Measurements from ENCODE around the gene ADAM12.

ADAM12 gene

DNA sequence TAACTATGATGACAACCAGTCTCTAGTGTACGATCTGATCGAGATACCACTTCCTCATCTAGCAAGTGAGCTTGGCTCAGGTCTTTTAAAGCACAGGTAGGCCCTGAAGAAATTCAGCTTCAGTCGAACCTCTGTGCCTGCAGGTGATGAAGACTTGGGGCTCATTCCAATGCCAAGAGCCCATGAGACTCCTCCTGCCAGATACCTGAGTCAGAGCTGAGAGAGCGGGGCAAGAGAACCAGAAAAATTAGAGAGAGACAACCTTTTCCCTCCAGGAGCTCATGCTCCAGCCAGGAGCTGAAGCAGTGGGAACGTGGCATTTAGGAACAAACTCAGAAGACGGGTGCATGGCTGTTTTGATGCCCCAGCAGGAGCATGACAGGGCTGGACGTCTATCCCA, 259.3 kb downstream of the ADAM12 start:
- Histone ChIP-seq H3K9ac (ENCODE audit: low read depth, low read length) (no peak overlapping the region), H3K4me1 (ENCODE audit: insufficient read depth, low read length) (no peaks in the 10 kb centered on the region), H3K79me2 (ENCODE audit: insufficient read depth, low read length) (no peaks in the 10 kb centered on the region), H3K36me3 (ENCODE audit: insufficient read depth, low read length) (no peaks in the 10 kb centered on the region), H3K27me3 (ENCODE audit: insufficient read depth, low read length, poor library complexity) (no peaks in the 10 kb centered on the region), H2AFZ (ENCODE audit: low read depth, low read length) (no peak overlapping the region), H3K27ac (ENCODE audit: low read length) (no peak overlapping the region), H3K9me3 (ENCODE audit: insufficient read depth, low read length, severe bottlenecking) (no peaks in the 10 kb centered on the region), H3K4me3 (ENCODE audit: low read depth in 1 of 2, low read length in 2 of 2) (no peak overlapping the region), H3K4me2 (ENCODE audit: insufficient read depth, low read length) (no peak overlapping the region), H4K20me1 (ENCODE audit: insufficient read depth, low read length) (no peaks in the 10 kb centered on the region)
- DNase-seq = no peak
- ATAC-seq (ENCODE audit: insufficient read depth, low read depth) = no peak
- TF ChIP-seq, protein P1, sequence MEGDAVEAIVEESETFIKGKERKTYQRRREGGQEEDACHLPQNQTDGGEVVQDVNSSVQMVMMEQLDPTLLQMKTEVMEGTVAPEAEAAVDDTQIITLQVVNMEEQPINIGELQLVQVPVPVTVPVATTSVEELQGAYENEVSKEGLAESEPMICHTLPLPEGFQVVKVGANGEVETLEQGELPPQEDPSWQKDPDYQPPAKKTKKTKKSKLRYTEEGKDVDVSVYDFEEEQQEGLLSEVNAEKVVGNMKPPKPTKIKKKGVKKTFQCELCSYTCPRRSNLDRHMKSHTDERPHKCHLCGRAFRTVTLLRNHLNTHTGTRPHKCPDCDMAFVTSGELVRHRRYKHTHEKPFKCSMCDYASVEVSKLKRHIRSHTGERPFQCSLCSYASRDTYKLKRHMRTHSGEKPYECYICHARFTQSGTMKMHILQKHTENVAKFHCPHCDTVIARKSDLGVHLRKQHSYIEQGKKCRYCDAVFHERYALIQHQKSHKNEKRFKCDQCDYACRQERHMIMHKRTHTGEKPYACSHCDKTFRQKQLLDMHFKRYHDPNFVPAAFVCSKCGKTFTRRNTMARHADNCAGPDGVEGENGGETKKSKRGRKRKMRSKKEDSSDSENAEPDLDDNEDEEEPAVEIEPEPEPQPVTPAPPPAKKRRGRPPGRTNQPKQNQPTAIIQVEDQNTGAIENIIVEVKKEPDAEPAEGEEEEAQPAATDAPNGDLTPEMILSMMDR (IDR thresholded peaks at IDR 0.05; ENCODE audit: borderline replicate concordance, extremely low read depth, low read length, poor library complexity, severe bottlenecking) = no peak
- no peak for TF ChIP-seq EZH2 (IDR thresholded peaks at IDR 0.05; ENCODE audit: borderline replicate concordance, low read depth, low read length, severe bottlenecking)

DNA sequence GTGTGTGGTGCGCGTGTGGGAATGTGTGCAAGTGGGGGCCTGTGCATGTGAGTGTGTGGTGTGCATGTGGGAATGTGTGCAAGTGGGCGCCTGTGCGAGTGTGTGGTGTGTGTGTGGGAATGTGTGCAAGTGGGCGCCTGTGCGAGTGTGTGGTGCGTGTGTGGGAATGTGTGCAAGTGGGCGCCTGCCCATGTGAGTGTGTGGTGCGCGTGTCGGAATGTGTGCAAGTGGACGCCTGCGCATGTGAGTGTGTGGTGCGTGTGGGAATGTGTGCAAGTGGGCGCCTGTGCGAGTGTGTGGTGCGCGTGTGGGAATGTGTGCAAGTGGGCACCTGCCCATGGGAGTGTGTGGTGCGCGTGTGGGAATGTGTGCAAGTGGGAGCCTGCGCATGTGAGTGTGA, 259.7 kb downstream of the ADAM12 start:
- no peak overlapping the region for H3K4me3 ChIP-seq (ENCODE audit: low read depth in 1 of 2, low read length in 2 of 2)
- no peaks in the 10 kb centered on the region for H3K4me1 ChIP-seq (ENCODE audit: insufficient read depth, low read length)
- H3K4me2 ChIP-seq (ENCODE audit: insufficient read depth, low read length) = no peak overlapping the region
- TF ChIP-seq, protein P1 (IDR thresholded peaks at IDR 0.05; ENCODE audit: borderline replicate concordance, extremely low read depth, low read length, poor library complexity, severe bottlenecking) = no peak
- no peak for TF ChIP-seq EZH2 (IDR thresholded peaks at IDR 0.05; ENCODE audit: borderline replicate concordance, low read depth, low read length, severe bottlenecking)
- ATAC-seq (ENCODE audit: insufficient read depth, low read depth) (no peak), DNase-seq (no peak)
- H3K9ac ChIP-seq (ENCODE audit: low read depth, low read length) = no peak overlapping the region
- no peaks in the 10 kb centered on the region for H3K27me3 ChIP-seq (ENCODE audit: insufficient read depth, low read length, poor library complexity)
- H4K20me1 ChIP-seq (ENCODE audit: insufficient read depth, low read length) = no peaks in the 10 kb centered on the region
- H3K27ac ChIP-seq (ENCODE audit: low read length) = no peak overlapping the region
- no peaks in the 10 kb centered on the region for H3K79me2 ChIP-seq (ENCODE audit: insufficient read depth, low read length)
- H3K36me3 ChIP-seq (ENCODE audit: insufficient read depth, low read length) = no peaks in the 10 kb centered on the region
- no peak overlapping the region for H2AFZ ChIP-seq (ENCODE audit: low read depth, low read length)
- no peaks in the 10 kb centered on the region for H3K9me3 ChIP-seq (ENCODE audit: insufficient read depth, low read length, severe bottlenecking)

DNA sequence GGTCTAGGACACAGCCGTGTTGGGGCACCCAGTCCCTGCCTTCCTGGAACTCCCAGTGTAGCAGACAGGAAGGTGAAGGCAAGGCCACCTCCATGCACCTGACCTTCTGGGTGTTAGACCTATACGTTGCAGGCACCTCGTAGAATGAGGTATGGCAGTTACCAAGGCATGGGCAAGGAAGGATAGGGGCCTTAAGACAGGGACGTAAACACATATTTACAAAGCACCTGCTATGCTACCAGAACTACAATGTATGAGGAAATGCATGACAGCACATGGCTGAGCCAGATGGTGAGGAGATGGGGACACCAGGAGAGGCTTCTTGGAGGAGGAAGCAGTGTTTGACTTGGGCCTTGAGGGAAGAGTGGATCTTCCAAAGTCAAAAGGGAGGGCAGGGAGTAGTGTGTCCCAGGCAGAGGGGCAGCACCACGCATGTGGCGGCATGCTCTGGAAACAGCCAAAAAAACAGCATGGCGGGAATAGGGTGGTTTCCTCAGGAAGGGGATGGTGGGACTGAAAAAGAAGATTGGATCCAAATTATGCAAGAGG, 260.7 kb downstream of the ADAM12 start:
- Histone ChIP-seq H3K79me2 (ENCODE audit: insufficient read depth, low read length) (no peaks in the 10 kb centered on the region), H3K9ac (ENCODE audit: low read depth, low read length) (no peak overlapping the region), H3K4me1 (ENCODE audit: insufficient read depth, low read length) (no peaks in the 10 kb centered on the region), H3K4me2 (ENCODE audit: insufficient read depth, low read length) (no peak overlapping the region), H3K27ac (ENCODE audit: low read length) (no peak overlapping the region), H3K4me3 (ENCODE audit: low read depth in 1 of 2, low read length in 2 of 2) (no peak overlapping the region), H4K20me1 (ENCODE audit: insufficient read depth, low read length) (no peaks in the 10 kb centered on the region), H3K36me3 (ENCODE audit: insufficient read depth, low read length) (no peaks in the 10 kb centered on the region), H2AFZ (ENCODE audit: low read depth, low read length) (no peak overlapping the region), H3K27me3 (ENCODE audit: insufficient read depth, low read length, poor library complexity) (no peaks in the 10 kb centered on the region), H3K9me3 (ENCODE audit: insufficient read depth, low read length, severe bottlenecking) (no peaks in the 10 kb centered on the region)
- TF ChIP-seq, protein P1 (IDR thresholded peaks at IDR 0.05; ENCODE audit: borderline replicate concordance, extremely low read depth, low read length, poor library complexity, severe bottlenecking) = no peak
- no peak for TF ChIP-seq EZH2 (IDR thresholded peaks at IDR 0.05; ENCODE audit: borderline replicate concordance, low read depth, low read length, severe bottlenecking)
- DNase-seq (no peak), ATAC-seq (ENCODE audit: insufficient read depth, low read depth) (no peak)

DNA sequence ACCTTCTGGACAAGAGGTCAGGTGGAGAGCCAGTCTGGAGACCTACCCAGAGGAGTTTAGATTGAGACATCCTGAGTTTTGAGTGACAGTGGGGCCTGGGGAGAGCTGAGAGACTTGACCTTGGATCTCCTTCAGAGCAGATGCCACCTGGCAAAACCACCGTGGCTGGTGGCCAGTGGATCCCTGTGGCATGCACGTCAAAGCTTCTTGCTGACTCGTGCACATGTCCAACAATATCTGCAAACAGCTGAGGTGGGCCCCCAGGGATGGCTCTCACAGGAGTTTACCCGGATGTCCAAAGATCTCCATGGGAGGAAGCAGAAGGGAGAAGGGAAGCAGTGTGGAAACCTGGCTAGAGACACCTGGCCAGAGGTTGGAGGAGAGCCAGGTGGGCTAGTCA, 261.4 kb downstream of the ADAM12 start:
- DNase-seq (no peak), ATAC-seq (ENCODE audit: insufficient read depth, low read depth) (no peak)
- Histone ChIP-seq H2AFZ (ENCODE audit: low read depth, low read length) (no peak overlapping the region), H4K20me1 (ENCODE audit: insufficient read depth, low read length) (no peaks in the 10 kb centered on the region), H3K9me3 (ENCODE audit: insufficient read depth, low read length, severe bottlenecking) (no peaks in the 10 kb centered on the region), H3K36me3 (ENCODE audit: insufficient read depth, low read length) (no peaks in the 10 kb centered on the region), H3K4me1 (ENCODE audit: insufficient read depth, low read length) (no peaks in the 10 kb centered on the region), H3K79me2 (ENCODE audit: insufficient read depth, low read length) (no peaks in the 10 kb centered on the region), H3K27me3 (ENCODE audit: insufficient read depth, low read length, poor library complexity) (no peaks in the 10 kb centered on the region), H3K4me3 (ENCODE audit: low read depth in 1 of 2, low read length in 2 of 2) (no peak overlapping the region), H3K27ac (ENCODE audit: low read length) (no peak overlapping the region), H3K4me2 (ENCODE audit: insufficient read depth, low read length) (no peak overlapping the region), H3K9ac (ENCODE audit: low read depth, low read length) (no peak overlapping the region)
- TF ChIP-seq, protein P1 (IDR thresholded peaks at IDR 0.05; ENCODE audit: borderline replicate concordance, extremely low read depth, low read length, poor library complexity, severe bottlenecking) = no peak
- no peak for TF ChIP-seq EZH2 (IDR thresholded peaks at IDR 0.05; ENCODE audit: borderline replicate concordance, low read depth, low read length, severe bottlenecking)
